Endothelial cell of umbilical vein (primary cell): ENCODE measurements around the gene FCGBP. TPM values are rescaled to one million over a fixed set of nuclear protein-coding genes. Genes with fewer than 3 reads are reported as not detected.

Experiments
- BruUV-seq: library from RNA; stranded (reverse); fragments of 400-500 nt; replicated peaks from 2 replicates; lab custom pipeline; 2021; lab: Mats Ljungman, UMichigan
- CTCF ChIA-PET: fragments of 300-600, 350-600 bp; sonication (Branson Sonifier 250); formaldehyde crosslinking; loops from one replicate; lab custom pipeline; 2021; ENCODE audit warnings: antibody characterized with exemption, inconsistent platforms; lab: Charles Lee
- POLR2A ChIA-PET: fragments of 300-600, 350-600 bp; sonication (Branson Sonifier 250); formaldehyde crosslinking; loops from one replicate; lab custom pipeline; 2021; ENCODE audit warnings: antibody characterized with exemption, inconsistent platforms; lab: Charles Lee
- DNase-seq: peaks from one replicate; pipeline ENCODE4 v3.0.0-alpha.2; 2011; ENCODE audit warnings: low read depth, low spot score
- FAIRE-seq: peaks from 2 replicates; lab custom pipeline; 2011; peaks lifted over from hg19 to GRCh38; lab: Jason Lieb, UNC
- H2AFZ ChIP-seq: 2 replicates; pipeline ENCODE4 v1.6.0; 2012; ENCODE audit warnings: low read depth, low read length, control low read depth, inconsistent platforms
- H3K27ac ChIP-seq: 2 replicates; pipeline ENCODE4 v1.5.1; 2011; ENCODE audit warnings: low read depth, mild to moderate bottlenecking, control low read depth, low read length, moderate library complexity; ENCODE audit not compliant: insufficient read depth
- H3K27me3 ChIP-seq, 2 experiments: 2 replicates each; pipeline versions ENCODE4 v1.6.0 to v1.6.1; 2011; ENCODE audit warnings: low read length in 2 of 2, mixed read lengths in 1 of 2; ENCODE audit not compliant: control insufficient read depth in 2 of 2, insufficient read depth in 2 of 2
- H3K36me3 ChIP-seq, 2 experiments: 2 replicates in 1 of 2; 3 replicates in 1 of 2; pipeline ENCODE4 v1.5.1; 2011; ENCODE audit warnings: low read length in 2 of 2, mild to moderate bottlenecking in 1 of 2, moderate library complexity in 1 of 2; ENCODE audit not compliant: control insufficient read depth in 2 of 2, insufficient read depth in 2 of 2; ENCODE audit errors: extremely low read depth in 1 of 2
- H3K4me1 ChIP-seq: 3 replicates; pipeline ENCODE4 v1.5.1; 2011; ENCODE audit warnings: mild to moderate bottlenecking, low read length; ENCODE audit not compliant: control insufficient read depth, insufficient read depth; ENCODE audit errors: extremely low read depth
- H3K4me2 ChIP-seq: 2 replicates; pipeline ENCODE4 v1.6.1; 2011; ENCODE audit warnings: low read length, control low read depth, mixed read lengths; ENCODE audit not compliant: insufficient read depth
- H3K4me3 ChIP-seq, 3 experiments: fragments of 200-600 bp in 1 of 3; sonication (generic), shearing (Covaris generic) in 1 of 3; replicated peaks in 1 of 3; 2 replicates each; pipeline ENCODE4 v1.5.1; 2011 to 2016; ENCODE audit warnings: control low read depth in 3 of 3, low read length in 3 of 3, mild to moderate bottlenecking in 2 of 3, inconsistent platforms in 1 of 3, low read depth in 1 of 3, moderate library complexity in 1 of 3; ENCODE audit not compliant: insufficient read depth in 1 of 3
- H3K79me2 ChIP-seq: 2 replicates; pipeline ENCODE4 v1.6.0; 2012; ENCODE audit warnings: low read length, inconsistent platforms; ENCODE audit not compliant: control insufficient read depth, insufficient read depth
- H3K9ac ChIP-seq: replicated peaks from 2 replicates; pipeline ENCODE3; 2011; ENCODE audit warnings: low read length, control low read depth; ENCODE audit not compliant: insufficient read depth; ENCODE audit errors: extremely low read depth
- H3K9me1 ChIP-seq: replicated peaks from 3 replicates; pipeline ENCODE4 v1.6.0; 2011; ENCODE audit warnings: mild to moderate bottlenecking, low read length; ENCODE audit not compliant: control insufficient read depth, insufficient read depth; ENCODE audit errors: extremely low read depth
- H3K9me3 ChIP-seq: replicated peaks from 2 replicates; pipeline ENCODE4 v1.5.1; 2012; ENCODE audit warnings: low read length, inconsistent platforms; ENCODE audit not compliant: control insufficient read depth, insufficient read depth
- H4K20me1 ChIP-seq: replicated peaks from 2 replicates; pipeline ENCODE3; 2011; ENCODE audit warnings: mild to moderate bottlenecking, low read length; ENCODE audit not compliant: control insufficient read depth, insufficient read depth; ENCODE audit errors: extremely low read depth
- CTCF ChIP-seq, 2 donors: IDR thresholded peaks; 1 replicate in 1 of 2; 2 replicates in 1 of 2; pipeline ENCODE4 v1.5.1; 2011; ENCODE audit warnings: low read length in 2 of 2, mild to moderate bottlenecking in 2 of 2, moderate library complexity in 2 of 2, control low read depth in 1 of 2, inconsistent platforms in 1 of 2, low read depth in 1 of 2; ENCODE audit not compliant: insufficient read depth in 1 of 2; ENCODE audit errors: extremely low read depth in 1 of 2
- EZH2 ChIP-seq: IDR thresholded peaks from 2 replicates; pipeline ENCODE4 v1.6.1; 2012; ENCODE audit warnings: borderline replicate concordance, low read depth, mild to moderate bottlenecking, moderate library complexity, low read length, inconsistent platforms; ENCODE audit not compliant: severe bottlenecking
- FOS ChIP-seq: IDR thresholded peaks from 2 replicates; pipeline ENCODE4 v1.6.1; 2011; ENCODE audit warnings: mild to moderate bottlenecking, low read length, moderate library complexity, borderline replicate concordance; ENCODE audit not compliant: insufficient read depth
- GATA2 ChIP-seq: IDR thresholded peaks from 2 replicates; pipeline ENCODE4 v1.7.0; 2011; ENCODE audit warnings: low read depth, mild to moderate bottlenecking, moderate library complexity, mixed read lengths, low read length; ENCODE audit not compliant: insufficient read length, insufficient read depth
- JUN ChIP-seq: IDR thresholded peaks from 2 replicates; pipeline ENCODE4 v1.6.1; 2011; ENCODE audit warnings: borderline replicate concordance, low read depth; ENCODE audit not compliant: insufficient read length, insufficient read depth
- MYC ChIP-seq: IDR thresholded peaks from one replicate; pipeline ENCODE4 v1.6.1; 2011; ENCODE audit warnings: mild to moderate bottlenecking, low read depth, low read length
- POLR2A ChIP-seq: IDR thresholded peaks from 2 replicates; pipeline ENCODE4 v1.6.1; 2012; ENCODE audit warnings: low read depth, mild to moderate bottlenecking, control low read depth, low read length
- POLR2AphosphoS5 ChIP-seq: IDR thresholded peaks from 2 replicates; pipeline ENCODE4 v1.6.1; 2012; ENCODE audit warnings: low read depth, mild to moderate bottlenecking, control low read depth, low read length, moderate library complexity; ENCODE audit not compliant: insufficient read depth
- dilution Hi-C: fragments of 300-500 bp; cut with MboI; formaldehyde crosslinking; loops from one replicate; pipeline ENCODE4 v1.15.0; 2019; ENCODE audit warnings: low sequenced_read_pairs; ENCODE audit not compliant: extremely low pct_ligation_motif_present
- intact Hi-C: fragments of 100-400 bp; cut with micrococcal nuclease; formaldehyde crosslinking; loops from one replicate; pipeline ENCODE4 v1.10.0; 2022
- polyA plus RNA-seq, 4 experiments: library from polyadenylated mRNA; depleted of rRNA in 3 of 4; stranded (reverse) in 3 of 4; unstranded in 1 of 4; fragments of >200 nt; gene quantifications; 2 replicates each; pipeline versions ENCODE4 v1.2.1 to v1.2.3, GENCODE V29; 2011 to 2012; ENCODE audit warnings: missing spikeins in 1 of 4
- total RNA-seq: library from RNA; stranded (reverse); gene quantifications from 2 replicates; pipeline ENCODE4 v1.2.3, GENCODE V29; 2021
- TF ChIP-seq, protein P1 (sequence below): IDR thresholded peaks from 2 replicates; pipeline ENCODE4 v1.6.1; 2011; ENCODE audit not compliant: insufficient read depth, insufficient read length

The FCGBP gene
- total and polyA plus RNA-seq, 2 donors (not counting 3 experiments of a cell fraction or from before 2014, with no cell fraction given): 0.01 TPM; not detected in 1

DNA sequence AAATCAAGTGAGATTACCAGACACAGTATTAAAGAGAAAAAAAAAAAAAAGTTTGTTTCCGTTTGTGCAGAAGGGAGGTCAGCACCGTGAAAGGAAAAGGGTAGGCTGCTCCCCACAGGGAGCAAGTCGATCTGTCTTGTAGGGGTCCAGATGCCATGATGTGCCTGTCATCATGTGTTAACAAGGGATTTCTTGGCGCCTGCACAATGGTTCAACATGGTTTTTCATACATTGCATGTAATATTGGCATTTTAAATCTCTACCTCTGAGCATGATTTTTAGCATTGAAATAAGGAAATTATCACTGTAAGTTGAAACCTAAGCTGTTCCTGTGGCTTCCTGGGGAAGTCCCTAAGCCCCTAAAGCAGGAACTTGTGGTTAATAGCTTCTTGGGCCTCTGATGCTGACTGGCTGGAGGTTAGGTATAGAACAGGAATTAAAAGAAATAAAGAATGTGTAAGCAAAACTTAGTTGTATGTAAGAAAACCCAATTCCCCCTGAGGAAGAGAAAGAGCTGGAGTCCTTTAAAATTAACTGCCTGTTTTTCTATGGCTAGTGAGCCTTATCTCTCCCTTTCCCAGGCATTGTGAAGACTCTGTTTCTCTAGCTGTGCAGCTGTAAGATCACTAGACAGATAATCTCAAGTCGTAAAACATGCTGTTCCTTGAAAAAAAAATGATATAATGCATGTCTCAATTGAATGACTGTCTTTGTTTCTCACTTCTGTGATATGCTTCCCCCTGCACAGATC lies 7.4 kb upstream of the FCGBP start:
- dilution Hi-C loops (no loop called here), intact Hi-C loops (no loop called here)
- Histone ChIP-seq H3K79me2 (no peaks in the 10 kb centered on the region), H3K4me1 (peaks cover 12% of the 10 kb centered on the region), H3K9ac (no peak overlapping the region), H3K36me3 (no peaks in the 10 kb centered on the region), H3K4me2 (peak overlapping the region; percentile 64), H4K20me1 (no peaks in the 10 kb centered on the region), H2AFZ (no peak overlapping the region), H3K4me3 (peak overlapping the region in 1 of 3 experiments; percentile 27), H3K9me3 (no peaks in the 10 kb centered on the region), H3K27ac (no peak overlapping the region), H3K9me1 (no peaks in the 10 kb centered on the region), H3K27me3 (peaks cover 2 to 5% of the 10 kb centered on the region in 2 experiments)
- TF ChIP-seq FOS (no peak), MYC (no peak), EZH2 (no peak), CTCF (IDR thresholded peaks at IDR 0.05; ENCODE audit: extremely low read depth in 1 of 2, insufficient read depth in 1 of 2, low read depth in 1 of 2, low read length in 2 of 2) (no peak), POLR2A (no peak), JUN (no peak), GATA2 (no peak), POLR2AphosphoS5 (no peak)
- TF ChIP-seq, protein P1, sequence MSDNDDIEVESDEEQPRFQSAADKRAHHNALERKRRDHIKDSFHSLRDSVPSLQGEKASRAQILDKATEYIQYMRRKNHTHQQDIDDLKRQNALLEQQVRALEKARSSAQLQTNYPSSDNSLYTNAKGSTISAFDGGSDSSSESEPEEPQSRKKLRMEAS: no peak
- CTCF ChIA-PET: interaction anchor here (1.1 to 2.4 kb wide), 3 partner anchors 10 to 28 kb away, joined by 3 to 15 read pairs (median 3); partner anchors contain the start of gene PSMC4
- BruUV-seq: no TSS peak
- POLR2A ChIA-PET: no interaction called here
- DNase-seq (peak; percentile 42), FAIRE-seq (peak; percentile 84)
